Osteocyte (in vitro differentiated cells): ENCODE data around the gene GPR15LG. TPM values are rescaled to one million over a fixed set of nuclear protein-coding genes. Genes with fewer than 3 reads are reported as not detected.
A peak's percentile ranks its signal among the peaks of the same experiment; 100 is the strongest.

ENCODE experiments used
- DNase-seq: peaks from one replicate; pipeline ENCODE4 v3.0.0; 2021; ENCODE audit warnings: mixed read lengths; ENCODE audit not compliant: unreplicated experiment; ENCODE audit errors: extremely low spot score
- H3K27ac Mint-ChIP-seq: one replicate; pipeline ENCODE4 v1.8.0; 2021; ENCODE audit warnings: mild to moderate bottlenecking, mixed read lengths; ENCODE audit not compliant: unreplicated experiment
- H3K27me3 Mint-ChIP-seq: one replicate; pipeline ENCODE4 v1.8.0; 2021; ENCODE audit warnings: mixed read lengths; ENCODE audit not compliant: unreplicated experiment
- H3K36me3 Mint-ChIP-seq: one replicate; pipeline ENCODE4 v1.8.0; 2021; ENCODE audit warnings: mixed read lengths; ENCODE audit not compliant: unreplicated experiment
- H3K4me1 Mint-ChIP-seq: one replicate; pipeline ENCODE4 v1.8.0; 2021; ENCODE audit warnings: mixed read lengths; ENCODE audit not compliant: unreplicated experiment
- H3K4me3 Mint-ChIP-seq: one replicate; pipeline ENCODE4 v1.8.0; 2021; ENCODE audit warnings: mild to moderate bottlenecking, moderate library complexity, mixed read lengths; ENCODE audit not compliant: unreplicated experiment
- H3K9me3 Mint-ChIP-seq: one replicate; pipeline ENCODE4 v1.8.0; 2021; ENCODE audit warnings: mixed read lengths; ENCODE audit not compliant: unreplicated experiment
- CTCF ChIP-seq: fragments of 200-600 bp; sonication (generic); IDR thresholded peaks from 2 replicates; pipeline ENCODE4 v1.5.0; 2021; ENCODE audit warnings: antibody characterized with exemption, mild to moderate bottlenecking, moderate library complexity
- total RNA-seq: library from RNA; stranded (reverse); gene quantifications from 2 replicates; pipeline ENCODE4 v1.2.1, GENCODE V29; 2021

The GPR15LG gene
- total RNA-seq, 1 donor from 2014 or later: not detected

GRCh38 chr10:84193327-84193726 lies 19.7 kb downstream of the GPR15LG start:
- Mint-ChIP-seq H3K4me1 (peaks cover 2% of the 10 kb centered on the region), H3K27me3 (peaks cover 24% of the 10 kb centered on the region), H3K4me3 (no peak overlapping the region), H3K27ac (no peak overlapping the region), H3K36me3 (no peaks in the 10 kb centered on the region), H3K9me3 (no peaks in the 10 kb centered on the region)
- TF ChIP-seq CTCF: no peak
- no peak for DNase-seq

DNA sequence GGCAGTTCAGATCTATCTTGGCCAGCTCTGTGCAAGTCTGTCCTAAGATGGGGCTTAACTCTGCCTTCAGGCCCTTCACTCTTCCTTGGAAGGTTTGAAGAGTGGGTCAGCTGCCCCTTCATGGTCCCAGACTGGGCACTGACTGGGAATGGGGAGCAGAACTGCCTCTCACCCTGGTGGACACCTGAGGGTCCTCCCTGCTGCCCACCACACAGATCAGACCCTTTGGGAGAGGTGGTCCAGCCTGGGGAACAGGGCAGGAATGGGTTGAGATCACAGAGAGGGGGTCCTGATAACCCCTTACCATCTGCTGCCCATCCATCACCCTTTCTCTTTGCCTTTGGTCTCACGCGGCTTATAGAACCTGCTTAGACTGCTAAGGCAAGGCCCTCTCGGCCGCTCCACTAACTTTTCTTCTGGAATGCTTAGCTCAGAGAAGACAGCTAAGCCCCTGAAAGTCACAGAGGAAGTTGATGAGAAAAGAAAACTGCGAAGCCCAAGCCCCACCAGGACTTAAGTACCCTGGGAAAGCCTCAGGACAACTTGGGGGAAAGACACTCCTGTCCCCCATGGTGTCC lies 20.3 kb downstream of the GPR15LG start:
- Mint-ChIP-seq H3K9me3 (no peaks in the 10 kb centered on the region), H3K27ac (no peak overlapping the region), H3K36me3 (no peaks in the 10 kb centered on the region), H3K4me1 (peaks cover 2% of the 10 kb centered on the region), H3K27me3 (peaks cover 28% of the 10 kb centered on the region), H3K4me3 (no peak overlapping the region)
- no peak for TF ChIP-seq CTCF
- DNase-seq: no peak

DNA sequence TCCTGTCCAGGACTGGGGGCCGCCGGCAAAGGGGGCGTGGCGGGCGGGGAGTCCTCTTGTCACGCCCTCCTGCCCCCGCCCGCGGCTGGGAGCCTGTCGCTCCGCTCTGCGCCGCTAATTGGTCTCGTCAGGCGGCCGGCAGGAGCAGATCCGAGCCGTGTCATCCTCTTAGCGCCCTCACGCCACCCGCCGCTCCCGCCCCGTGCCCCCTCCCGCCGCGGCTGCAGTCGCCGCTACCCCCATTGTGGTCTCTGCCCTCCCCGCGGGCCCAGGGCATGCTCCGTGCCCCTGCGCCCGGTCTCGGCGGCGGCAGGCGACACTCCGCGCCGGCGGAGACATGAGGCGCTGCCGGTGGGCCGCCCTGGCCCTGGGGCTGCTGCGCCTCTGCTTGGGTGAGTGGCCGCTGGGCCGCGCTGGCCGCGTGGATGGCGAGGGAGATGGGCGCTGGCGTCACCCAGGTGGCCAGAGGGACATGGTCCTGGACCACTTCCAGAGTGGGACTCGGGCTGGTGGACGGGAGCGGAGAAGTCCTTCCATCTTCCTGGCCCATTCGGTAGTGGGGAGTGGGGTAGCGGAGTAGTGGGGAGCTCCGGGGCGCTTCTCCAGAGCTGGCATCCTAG lies 20.9 kb downstream of the GPR15LG start, which contains the start of gene CDHR1:
Gene CDHR1 (plus strand): TSS at position 114 of the 620 bp plus-strand sequence. CDS start 224 bp downstream, at position 338.
- Mint-ChIP-seq H3K4me1 (peaks cover 2% of the 10 kb centered on the region), H3K9me3 (no peaks in the 10 kb centered on the region), H3K36me3 (no peaks in the 10 kb centered on the region), H3K27ac (no peak within 1 kb of the TSS), H3K4me3 (peak within 1 kb of the TSS; percentile 38), H3K27me3 (peaks cover 28% of the 10 kb centered on the region)
- no peak for DNase-seq
- no peak for TF ChIP-seq CTCF

- no peak for DNase-seq
- TF ChIP-seq CTCF: no peak
- Mint-ChIP-seq H3K9me3 (no peaks in the 10 kb centered on the region), H3K4me3 (peak overlapping the region; percentile 38), H3K4me1 (peaks cover 2% of the 10 kb centered on the region), H3K27me3 (peaks cover 30% of the 10 kb centered on the region), H3K27ac (no peak overlapping the region), H3K36me3 (no peaks in the 10 kb centered on the region)
Observed at GRCh38 chr10:84195044-84195830, 21.6 kb downstream of the GPR15LG start.

GRCh38 chr10:84196083-84196482 lies 22.5 kb downstream of the GPR15LG start:
- Mint-ChIP-seq H3K27me3 (peaks cover 34% of the 10 kb centered on the region), H3K4me1 (peaks cover 2% of the 10 kb centered on the region)

More at GRCh38 chr10:84196083-84196482, 22.5 kb downstream of the GPR15LG start:
- TF ChIP-seq CTCF: no peak
- H3K36me3 Mint-ChIP-seq: no peaks in the 10 kb centered on the region
- no peak for DNase-seq
- H3K9me3 Mint-ChIP-seq: no peaks in the 10 kb centered on the region
- no peak overlapping the region for H3K27ac Mint-ChIP-seq
- H3K4me3 Mint-ChIP-seq: no peak overlapping the region
